Measurements from ENCODE around the gene ITIH4.

GRCh38 chr3:52763466-52763865 is 67.0 kb downstream of the ITIH4 start:
- TF ChIP-seq SIN3A (IDR thresholded peaks at IDR 0.05; ENCODE audit: borderline replicate concordance, insufficient read depth, low read depth, low read length) (no peak), CTCF (IDR thresholded peaks at IDR 0.05) (no peak), REST (IDR thresholded peaks at IDR 0.05; ENCODE audit: insufficient read depth in 1 of 2, low read depth in 2 of 2, low read length in 1 of 2) (no peak)
